NT2/D1 (cell line): ENCODE data around the gene DYRK1A.

Source experiments
- DNase-seq: peaks from one replicate; pipeline ENCODE4 v3.0.0-alpha.2; 2011; ENCODE audit warnings: low read depth, low spot score
- H3K27me3 ChIP-seq: 2 replicates; pipeline ENCODE4 v1.6.0; 2011; ENCODE audit warnings: mild to moderate bottlenecking; ENCODE audit not compliant: insufficient read length, insufficient read depth
- H3K36me3 ChIP-seq: 2 replicates; pipeline ENCODE4 v1.6.1; 2011; ENCODE audit warnings: mild to moderate bottlenecking, low read length, mixed read lengths; ENCODE audit not compliant: insufficient read depth, insufficient read length
- H3K4me1 ChIP-seq: 2 replicates; pipeline ENCODE4 v1.5.1; 2011; ENCODE audit not compliant: insufficient read depth, insufficient read length
- H3K4me3 ChIP-seq: 2 replicates; pipeline ENCODE4 v1.5.1; 2011; ENCODE audit warnings: low read depth; ENCODE audit not compliant: insufficient read length
- H3K9ac ChIP-seq: 2 replicates; pipeline ENCODE4 v1.6.0; 2011; ENCODE audit warnings: low read depth; ENCODE audit not compliant: insufficient read length
- H3K9me3 ChIP-seq: 2 replicates; pipeline ENCODE4 v1.5.1; 2011; ENCODE audit warnings: mild to moderate bottlenecking, low read length; ENCODE audit not compliant: insufficient read depth
- SUZ12 ChIP-seq: IDR thresholded peaks from 2 replicates; pipeline ENCODE4 v1.6.1; 2011; ENCODE audit not compliant: insufficient read length, insufficient read depth; ENCODE audit errors: extremely low read depth
- YY1 ChIP-seq: IDR thresholded peaks from 2 replicates; pipeline ENCODE4 v1.6.1; 2011; ENCODE audit not compliant: insufficient read length, insufficient read depth
- ZNF274 ChIP-seq: IDR thresholded peaks from 2 replicates; pipeline ENCODE4 v1.6.1; 2011; ENCODE audit warnings: mild to moderate bottlenecking, low read depth, low read length

The DYRK1A gene

GRCh38 chr21:37370152-37371040, 3.8 kb downstream of the DYRK1A start:
- Histone ChIP-seq H3K9ac (peak overlapping the region; percentile 65), H3K36me3 (peaks cover 5% of the 10 kb centered on the region), H3K4me1 (peaks cover 4% of the 10 kb centered on the region), H3K9me3 (no peaks in the 10 kb centered on the region), H3K27me3 (no peaks in the 10 kb centered on the region), H3K4me3 (no peak overlapping the region)
- TF ChIP-seq ZNF274 (no peak), SUZ12 (no peak), YY1 (no peak)
- no peak for DNase-seq

GRCh38 chr21:37371041-37371397, 4.4 kb downstream of the DYRK1A start:
- TF ChIP-seq SUZ12 (no peak), ZNF274 (no peak), YY1 (no peak)
- Histone ChIP-seq H3K4me1 (peaks cover 4% of the 10 kb centered on the region), H3K9me3 (no peaks in the 10 kb centered on the region), H3K9ac (no peak overlapping the region), H3K27me3 (no peaks in the 10 kb centered on the region), H3K36me3 (peaks cover 5% of the 10 kb centered on the region), H3K4me3 (no peak overlapping the region)
- DNase-seq = no peak

DNA sequence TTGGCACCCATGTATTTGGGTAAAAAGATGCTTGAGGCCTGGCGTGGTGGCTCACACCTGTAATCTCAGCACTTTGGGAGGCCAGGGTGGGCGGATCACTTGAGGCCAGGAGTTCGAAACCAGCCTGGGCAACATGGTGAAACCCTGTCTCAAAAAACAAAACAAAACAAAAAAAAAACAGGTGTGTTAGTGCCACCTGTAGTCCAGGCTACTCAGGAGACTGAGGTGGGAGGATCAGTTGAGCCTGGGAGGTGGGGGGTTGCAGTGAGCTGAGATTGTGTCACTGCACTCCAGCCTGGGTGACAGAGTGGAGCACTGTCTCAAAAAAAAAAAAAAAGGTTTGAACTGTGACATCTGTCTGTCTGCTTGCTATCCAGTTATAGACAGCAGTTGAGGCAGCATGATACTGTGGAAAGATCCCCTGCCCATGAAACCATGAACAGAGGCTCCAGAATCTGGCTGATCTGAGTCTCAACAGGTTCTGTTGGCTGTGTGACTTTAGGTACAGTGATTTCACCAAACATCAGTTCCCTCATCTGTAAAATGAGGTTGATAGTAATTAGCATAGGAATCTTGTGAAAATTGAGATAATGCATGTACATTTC, 5.7 kb downstream of the DYRK1A start:
- no peaks in the 10 kb centered on the region for H3K27me3 ChIP-seq
- DNase-seq = no peak
- no peak overlapping the region for H3K4me3 ChIP-seq
- peaks cover 7% of the 10 kb centered on the region for H3K36me3 ChIP-seq
- no peak overlapping the region for H3K9ac ChIP-seq
- peaks cover 4% of the 10 kb centered on the region for H3K4me1 ChIP-seq
- TF ChIP-seq YY1 (no peak), SUZ12 (no peak), ZNF274 (no peak)
- no peaks in the 10 kb centered on the region for H3K9me3 ChIP-seq

DNA sequence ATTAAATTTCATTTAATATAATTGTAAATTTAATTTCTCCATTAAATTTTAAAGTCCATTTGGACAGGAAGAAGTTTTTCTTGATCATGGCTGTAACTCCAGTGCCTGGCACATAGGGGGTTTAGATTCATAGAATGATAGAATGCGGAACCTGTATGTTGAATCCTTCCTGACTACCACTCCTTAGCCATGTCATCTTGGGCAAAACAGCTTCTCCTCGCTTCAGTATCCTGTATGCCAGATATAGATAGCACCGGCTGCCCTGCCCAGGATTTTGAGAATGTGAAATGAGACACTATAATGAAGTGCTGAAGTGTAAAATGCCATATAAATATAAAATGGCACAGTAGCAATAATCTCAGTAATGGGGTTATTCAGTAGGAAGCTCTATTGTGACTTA, 6.4 kb downstream of the DYRK1A start:
- DNase-seq = no peak
- H3K4me1 ChIP-seq = peaks cover 4% of the 10 kb centered on the region
- TF ChIP-seq YY1 = no peak
- no peak for TF ChIP-seq SUZ12
- TF ChIP-seq ZNF274 = no peak
- H3K9ac ChIP-seq = no peak overlapping the region
- H3K36me3 ChIP-seq = peaks cover 7% of the 10 kb centered on the region
- H3K9me3 ChIP-seq = no peaks in the 10 kb centered on the region
- no peak overlapping the region for H3K4me3 ChIP-seq
- H3K27me3 ChIP-seq = no peaks in the 10 kb centered on the region

DNA sequence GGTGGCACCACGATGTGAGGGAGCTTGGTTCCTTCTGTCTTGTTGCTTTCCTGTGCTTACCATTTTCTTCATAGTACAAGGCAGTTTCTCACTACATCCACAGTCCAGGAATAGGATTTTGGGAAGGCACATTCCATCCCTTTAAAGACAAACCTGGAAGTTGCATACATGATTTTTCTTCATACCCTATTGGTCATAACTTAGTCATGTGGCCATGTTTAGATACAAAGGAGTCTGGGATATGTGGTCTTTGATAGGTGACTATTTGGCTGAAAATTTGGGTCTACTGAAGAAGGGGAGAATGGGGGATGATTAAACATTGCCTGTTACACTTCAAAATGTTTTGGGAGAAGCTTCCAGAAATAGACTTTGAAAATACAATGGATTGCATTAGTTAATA, 7.0 kb downstream of the DYRK1A start:
- no peak overlapping the region for H3K4me3 ChIP-seq
- DNase-seq = no peak
- peaks cover 3% of the 10 kb centered on the region for H3K36me3 ChIP-seq
- no peak overlapping the region for H3K9ac ChIP-seq
- no peaks in the 10 kb centered on the region for H3K27me3 ChIP-seq
- peaks cover 4% of the 10 kb centered on the region for H3K4me1 ChIP-seq
- no peaks in the 10 kb centered on the region for H3K9me3 ChIP-seq
- TF ChIP-seq ZNF274 = no peak
- TF ChIP-seq SUZ12 = no peak
- no peak for TF ChIP-seq YY1

GRCh38 chr21:37374027-37374426, 7.5 kb downstream of the DYRK1A start:
- Histone ChIP-seq H3K4me1 (peaks cover 4% of the 10 kb centered on the region), H3K27me3 (no peaks in the 10 kb centered on the region), H3K9ac (no peak overlapping the region), H3K4me3 (no peak overlapping the region), H3K9me3 (no peaks in the 10 kb centered on the region), H3K36me3 (peaks cover 2% of the 10 kb centered on the region)
- TF ChIP-seq ZNF274 = no peak
- TF ChIP-seq SUZ12 = no peak
- DNase-seq = no peak

GRCh38 chr21:37375866-37376574, 9.4 kb downstream of the DYRK1A start:
- Histone ChIP-seq H3K27me3 (no peaks in the 10 kb centered on the region), H3K4me1 (no peaks in the 10 kb centered on the region), H3K4me3 (no peak overlapping the region), H3K9me3 (no peaks in the 10 kb centered on the region), H3K9ac (no peak overlapping the region), H3K36me3 (peaks cover 2% of the 10 kb centered on the region)
- no peak for TF ChIP-seq SUZ12
- no peak for TF ChIP-seq YY1
- no peak for TF ChIP-seq ZNF274
- DNase-seq = no peak
